H9 (cell line): ENCODE data around the gene ASB4. TPM values are rescaled to one million over a fixed set of nuclear protein-coding genes. Genes with fewer than 3 reads are reported as not detected.

Experiments used
- DNase-seq: peaks from one replicate; pipeline ENCODE4 v3.0.0-alpha.2; 2017
- H2AFZ ChIP-seq: one replicate; pipeline ENCODE4 v1.6.1; 2013; ENCODE audit warnings: mild to moderate bottlenecking, low read length, control low read depth, moderate library complexity
- H2AK5ac ChIP-seq: 2 replicates; pipeline ENCODE4 v1.6.1; 2013; ENCODE audit warnings: low read length, control low read depth, mixed read lengths; ENCODE audit not compliant: insufficient read length
- H2BK120ac ChIP-seq: one replicate; pipeline ENCODE4 v1.6.1; 2013; ENCODE audit warnings: low read depth, mild to moderate bottlenecking, low read length, control low read depth, inconsistent platforms; ENCODE audit not compliant: poor library complexity, severe bottlenecking
- H2BK12ac ChIP-seq: 2 replicates; pipeline ENCODE4 v1.6.1; 2013; ENCODE audit warnings: low read length, control low read depth, mixed read lengths, low read depth; ENCODE audit not compliant: insufficient read length
- H2BK15ac ChIP-seq: 2 replicates; pipeline ENCODE4 v1.6.1; 2013; ENCODE audit warnings: low read depth, low read length, control low read depth
- H2BK20ac ChIP-seq: one replicate; pipeline ENCODE4 v1.6.1; 2013; ENCODE audit warnings: low read depth, mild to moderate bottlenecking, low read length, control low read depth, inconsistent platforms; ENCODE audit not compliant: poor library complexity, severe bottlenecking
- H2BK5ac ChIP-seq: 2 replicates; pipeline ENCODE4 v1.6.1; 2013; ENCODE audit warnings: low read length, control low read depth, mixed read lengths; ENCODE audit not compliant: insufficient read length
- H3K14ac ChIP-seq: 2 replicates; pipeline ENCODE4 v1.6.1; 2013; ENCODE audit warnings: low read length, control low read depth; ENCODE audit not compliant: insufficient read depth
- H3K18ac ChIP-seq: 2 replicates; pipeline ENCODE4 v1.6.1; 2013; ENCODE audit warnings: low read depth, mild to moderate bottlenecking, mixed read lengths, low read length, control low read depth; ENCODE audit not compliant: insufficient read length
- H3K23ac ChIP-seq: 2 replicates; pipeline ENCODE4 v1.6.1; 2013; ENCODE audit warnings: low read length, control low read depth, mixed read lengths, low read depth; ENCODE audit not compliant: insufficient read length
- H3K23me2 ChIP-seq: 2 replicates; pipeline ENCODE4 v1.6.1; 2013; ENCODE audit warnings: low read depth, mild to moderate bottlenecking, mixed read lengths, low read length, control low read depth; ENCODE audit not compliant: insufficient read length, poor library complexity, severe bottlenecking
- H3K27ac ChIP-seq: 2 replicates; pipeline ENCODE4 v1.5.1; 2013; ENCODE audit warnings: low read length, control low read depth, mixed read lengths, low read depth; ENCODE audit not compliant: insufficient read length
- H3K27me3 ChIP-seq: 2 replicates; pipeline ENCODE4 v1.6.1; 2013; ENCODE audit warnings: low read length, control low read depth, inconsistent platforms; ENCODE audit not compliant: insufficient read depth
- H3K4ac ChIP-seq: 2 replicates; pipeline ENCODE4 v1.6.1; 2013; ENCODE audit warnings: low read depth, mild to moderate bottlenecking, control low read depth, inconsistent platforms, low read length, moderate library complexity
- H3K4me1 ChIP-seq: 2 replicates; pipeline ENCODE4 v1.6.1; 2013; ENCODE audit warnings: low read length, control low read depth, inconsistent platforms; ENCODE audit not compliant: insufficient read depth
- H3K4me2 ChIP-seq: 2 replicates; pipeline ENCODE4 v1.6.1; 2013; ENCODE audit warnings: low read length, control low read depth, mixed read lengths; ENCODE audit not compliant: insufficient read length, insufficient read depth
- H3K56ac ChIP-seq: 2 replicates; pipeline ENCODE4 v1.6.1; 2013; ENCODE audit warnings: low read depth, mild to moderate bottlenecking, mixed read lengths, low read length, control low read depth; ENCODE audit not compliant: insufficient read length
- H3K79me1 ChIP-seq: 2 replicates; pipeline ENCODE4 v1.6.1; 2013; ENCODE audit warnings: low read depth, mild to moderate bottlenecking, moderate library complexity, low read length, control low read depth, inconsistent platforms; ENCODE audit not compliant: insufficient read depth, poor library complexity, severe bottlenecking
- H3K79me2 ChIP-seq: 2 replicates; pipeline ENCODE4 v1.6.1; 2013; ENCODE audit warnings: low read length, control low read depth, inconsistent platforms; ENCODE audit not compliant: insufficient read depth
- H3K9ac ChIP-seq: 2 replicates; pipeline ENCODE4 v1.6.1; 2013; ENCODE audit warnings: low read length, control low read depth, mixed read lengths; ENCODE audit not compliant: insufficient read length; ENCODE audit errors: extremely low read depth
- H3K9me3 ChIP-seq: one replicate; pipeline ENCODE4 v1.6.1; 2013; ENCODE audit warnings: low read depth, low read length, inconsistent platforms; ENCODE audit not compliant: control insufficient read depth
- H3T11ph ChIP-seq: one replicate; pipeline ENCODE4 v1.6.1; 2013; ENCODE audit warnings: mild to moderate bottlenecking, low read length, control low read depth, inconsistent platforms
- H4K20me1 ChIP-seq: one replicate; pipeline ENCODE4 v1.6.1; 2013; ENCODE audit not compliant: control insufficient read depth, insufficient read length, insufficient read depth
- H4K5ac ChIP-seq: 2 replicates; pipeline ENCODE4 v1.6.1; 2013; ENCODE audit warnings: low read depth, mild to moderate bottlenecking, mixed read lengths, low read length, control low read depth; ENCODE audit not compliant: insufficient read length
- H4K8ac ChIP-seq: replicated peaks from 2 replicates; pipeline ENCODE4 v1.6.1; 2013; ENCODE audit warnings: low read length, control low read depth, mixed read lengths, low read depth; ENCODE audit not compliant: insufficient read length
- H4K91ac ChIP-seq: 2 replicates; pipeline ENCODE4 v1.6.1; 2013; ENCODE audit warnings: low read depth, mild to moderate bottlenecking, moderate library complexity, mixed read lengths, low read length, control low read depth; ENCODE audit not compliant: insufficient read length
- H3K27ac Mint-ChIP-seq, 3 experiments: 2 replicates in 2 of 3; 3 replicates in 1 of 3; pipeline ENCODE4 v1.8.0; 2020 to 2021; ENCODE audit warnings: mixed read lengths in 3 of 3, mild to moderate bottlenecking in 1 of 3, moderate library complexity in 1 of 3
- H3K27me3 Mint-ChIP-seq: 2 replicates; pipeline ENCODE4 v1.8.0; 2021; ENCODE audit warnings: low read depth, mild to moderate bottlenecking, moderate library complexity, mixed read lengths
- H3K36me3 Mint-ChIP-seq, 3 experiments: 2 replicates in 2 of 3; 3 replicates in 1 of 3; pipeline ENCODE4 v1.8.0; 2020 to 2021; ENCODE audit warnings: low read depth in 3 of 3, mixed read lengths in 3 of 3; ENCODE audit not compliant: insufficient read depth in 1 of 3
- H3K4me1 Mint-ChIP-seq, 2 experiments: 2 replicates each; pipeline ENCODE4 v1.8.0; 2020; ENCODE audit warnings: mixed read lengths in 2 of 2
- H3K4me3 Mint-ChIP-seq, 2 experiments: 2 replicates in 1 of 2; 3 replicates in 1 of 2; pipeline ENCODE4 v1.8.0; 2020 to 2021; ENCODE audit warnings: mild to moderate bottlenecking in 2 of 2, mixed read lengths in 2 of 2, moderate library complexity in 1 of 2
- H3K9me3 Mint-ChIP-seq, 2 experiments: 2 replicates in 1 of 2; 3 replicates in 1 of 2; pipeline ENCODE4 v1.8.0; 2020; ENCODE audit warnings: mild to moderate bottlenecking in 2 of 2, mixed read lengths in 2 of 2, moderate library complexity in 1 of 2
- CTCF ChIP-seq: fragments of 200-600 bp; sonication (generic); conservative IDR thresholded peaks from 3 replicates; pipeline ENCODE4 v1.8.0; 2021; ENCODE audit warnings: antibody characterized with exemption, mild to moderate bottlenecking
- WGBS: extraction: QIAGEN DNeasy Blood & Tissue Kit; methylation state at CpG from one replicate; pipeline ENCODE4 v1.1.7; 2013; ENCODE audit warnings: missing lambda C conversion rate, low lambda C conversion rate, mixed read lengths; ENCODE audit not compliant: insufficient read length; ENCODE audit errors: extremely low coverage; 5-methylcytosine and 5-hydroxymethylcytosine counted together
- total RNA-seq: library from RNA; stranded (reverse); gene quantifications from 2 replicates; pipeline ENCODE4 v1.2.1, GENCODE V29; 2021

Gene ASB4
- total RNA-seq, 1 experiment from 2014 or later = not detected

DNA sequence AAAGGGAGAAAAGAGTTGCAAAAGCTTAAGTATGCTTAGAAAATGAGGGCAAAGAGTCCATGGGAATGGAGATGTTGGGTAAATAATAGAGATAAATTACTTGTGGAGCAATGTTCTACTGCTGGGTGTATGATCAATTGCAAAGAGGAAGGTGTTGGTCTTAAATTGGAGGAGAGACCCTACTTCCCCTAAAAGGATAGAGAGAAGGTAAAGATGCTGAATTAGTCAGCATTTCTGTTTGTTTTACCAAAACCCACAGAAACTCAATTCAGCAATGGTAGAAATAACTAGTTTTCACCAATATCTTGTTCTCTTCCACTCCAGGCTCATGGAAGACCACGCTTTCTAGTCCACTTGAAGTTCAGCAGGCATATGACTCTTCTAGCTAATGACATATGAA, 32.1 kb downstream of the ASB4 start:
- no peaks in the 10 kb centered on the region for H3K36me3 Mint-ChIP-seq
- Histone ChIP-seq H3K23ac (no peak overlapping the region), H2BK5ac (no peak overlapping the region), H3K27me3 (no peaks in the 10 kb centered on the region), H3K4me1 (no peaks in the 10 kb centered on the region), H2AK5ac (no peak overlapping the region), H3K4me2 (no peak overlapping the region), H3K79me1 (no peaks in the 10 kb centered on the region), H2BK120ac (no peak overlapping the region), H3K4ac (no peak overlapping the region), H3T11ph (no peak overlapping the region), H2BK12ac (no peak overlapping the region), H3K9ac (no peak overlapping the region), H4K20me1 (no peaks in the 10 kb centered on the region), H3K79me2 (no peaks in the 10 kb centered on the region), H3K9me3 (no peaks in the 10 kb centered on the region), H3K14ac (no peak overlapping the region), H3K27ac (no peak overlapping the region), H2AFZ (no peak overlapping the region), H4K5ac (no peak overlapping the region), H3K23me2 (no peaks in the 10 kb centered on the region), H3K18ac (no peak overlapping the region), H3K56ac (no peak overlapping the region), H4K8ac (no peak overlapping the region), H2BK15ac (no peak overlapping the region), H2BK20ac (no peak overlapping the region), H4K91ac (no peak overlapping the region)
- no peak overlapping the region for H3K4me3 Mint-ChIP-seq
- H3K27ac Mint-ChIP-seq = no peak overlapping the region
- H3K4me1 Mint-ChIP-seq = no peaks in the 10 kb centered on the region
- H3K27me3 Mint-ChIP-seq = peaks cover 11% of the 10 kb centered on the region
- TF ChIP-seq CTCF = no peak
- no peaks in the 10 kb centered on the region for H3K9me3 Mint-ChIP-seq
- no peak for DNase-seq
- WGBS = no CpG with 5 or more reads among the region's 1 CpG
